ENCODE results near the gene KCNMA1. TPM values are rescaled to one million over a fixed set of nuclear protein-coding genes. Genes with fewer than 3 reads are reported as not detected.
A peak's percentile ranks its signal among the peaks of the same experiment; 100 is the strongest.

Gene KCNMA1
- total and polyA plus RNA-seq, 2 donors from 2014 or later: 4.2 to 8.9 TPM

GRCh38 chr10:76885816-76886215, 751.8 kb downstream of the KCNMA1 start:
- H3K27ac ChIP-seq (ENCODE audit: low read depth in 2 of 2, low read length in 2 of 2): no peak overlapping the region
- TF ChIP-seq CTCF (IDR thresholded peaks at IDR 0.05; ENCODE audit: borderline replicate concordance, extremely low read depth, insufficient read depth): no peak
- FAIRE-seq: no peak
- no peak overlapping the region for H3K9ac ChIP-seq (ENCODE audit: low read length in 3 of 3)
- peak in 3 of 5 donors; percentile 34 to 70 (median 62) for DNase-seq
- H3K9me3 ChIP-seq (ENCODE audit: control insufficient read depth in 2 of 3, insufficient read depth in 1 of 3, low read length in 3 of 3): no peaks in the 10 kb centered on the region
- no peak overlapping the region for H3K4me3 ChIP-seq (ENCODE audit: low read length in 3 of 3)
- H3K4me1 ChIP-seq (ENCODE audit: control insufficient read depth in 2 of 3, insufficient read depth in 2 of 3, low read depth in 1 of 3, low read length in 3 of 3): no peaks in the 10 kb centered on the region
- intact Hi-C loops (cut with DNase I): no loop called here
- H3K27me3 ChIP-seq (ENCODE audit: control insufficient read depth, insufficient read depth, low read length): no peaks in the 10 kb centered on the region
- no peaks in the 10 kb centered on the region for H3K36me3 ChIP-seq (ENCODE audit: control insufficient read depth in 2 of 3, insufficient read depth in 3 of 3, low read length in 3 of 3)

DNA sequence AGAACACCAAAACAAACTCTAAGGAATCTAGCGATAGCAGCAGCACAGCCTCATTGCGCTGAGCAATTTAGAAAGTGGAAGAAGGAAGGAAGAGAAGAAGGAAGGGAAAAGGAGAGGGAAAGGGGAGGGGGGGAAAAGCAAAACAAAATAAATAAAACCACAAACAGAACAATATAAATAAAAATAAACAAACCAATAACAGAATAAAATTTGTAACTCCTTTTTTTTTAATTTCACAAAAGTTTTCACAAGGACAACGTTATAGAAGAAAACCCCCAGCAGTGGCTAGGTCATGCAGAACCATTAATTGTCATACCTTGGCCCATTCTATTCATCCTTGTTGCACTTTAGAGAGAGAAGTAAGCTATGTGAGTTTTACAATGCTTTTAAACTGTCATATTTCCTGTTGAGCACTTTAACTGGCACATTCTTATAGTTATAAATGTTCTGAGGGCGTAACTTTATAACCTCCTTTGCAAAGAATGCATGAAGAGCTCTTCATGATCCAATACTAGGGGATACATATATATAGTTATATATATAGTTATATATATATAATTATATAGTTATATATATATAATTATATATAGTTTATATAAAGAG, 752.8 kb downstream of the KCNMA1 start:
- H3K27ac ChIP-seq (ENCODE audit: low read depth in 2 of 2, low read length in 2 of 2): no peak overlapping the region
- H3K27me3 ChIP-seq (ENCODE audit: control insufficient read depth, insufficient read depth, low read length): no peaks in the 10 kb centered on the region
- no peaks in the 10 kb centered on the region for H3K9me3 ChIP-seq (ENCODE audit: control insufficient read depth in 2 of 3, insufficient read depth in 1 of 3, low read length in 3 of 3)
- no peaks in the 10 kb centered on the region for H3K4me1 ChIP-seq (ENCODE audit: control insufficient read depth in 2 of 3, insufficient read depth in 2 of 3, low read depth in 1 of 3, low read length in 3 of 3)
- H3K4me3 ChIP-seq (ENCODE audit: low read length in 3 of 3): no peak overlapping the region
- DNase-seq (no peak), FAIRE-seq (no peak)
- H3K9ac ChIP-seq (ENCODE audit: low read length in 3 of 3): no peak overlapping the region
- intact Hi-C loops (cut with DNase I): no loop called here
- H3K36me3 ChIP-seq (ENCODE audit: control insufficient read depth in 2 of 3, insufficient read depth in 3 of 3, low read length in 3 of 3): no peaks in the 10 kb centered on the region
- no peak for TF ChIP-seq CTCF (IDR thresholded peaks at IDR 0.05; ENCODE audit: borderline replicate concordance, extremely low read depth, insufficient read depth)

DNA sequence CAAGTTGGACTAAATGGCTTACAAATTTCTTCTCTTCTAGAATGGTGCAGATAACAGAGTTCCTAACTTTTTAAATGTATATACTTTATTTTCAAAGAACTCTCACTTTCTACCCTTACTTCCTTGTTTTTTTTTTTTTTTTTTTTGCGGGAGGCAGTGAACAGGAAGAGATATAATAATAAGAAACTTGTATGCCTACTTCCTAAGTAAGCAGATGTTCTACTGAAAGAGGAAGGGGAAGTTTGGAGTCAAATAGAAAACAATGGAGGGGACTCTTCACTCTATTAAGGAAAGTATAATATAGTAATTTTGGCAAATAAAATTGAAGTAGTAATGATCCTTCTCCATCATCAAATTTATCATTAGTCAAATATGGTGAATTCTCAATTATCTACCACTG, 754.0 kb downstream of the KCNMA1 start:
- FAIRE-seq: no peak
- intact Hi-C loops (cut with DNase I): no loop called here

More for the DNA sequence above, 754.0 kb downstream of the KCNMA1 start:
- DNase-seq: no peak
- no peak overlapping the region for H3K27ac ChIP-seq (ENCODE audit: low read depth in 2 of 2, low read length in 2 of 2)
- H3K36me3 ChIP-seq (ENCODE audit: control insufficient read depth in 2 of 3, insufficient read depth in 3 of 3, low read length in 3 of 3): no peaks in the 10 kb centered on the region
- no peak overlapping the region for H3K4me3 ChIP-seq (ENCODE audit: low read length in 3 of 3)
- no peak for TF ChIP-seq CTCF (IDR thresholded peaks at IDR 0.05; ENCODE audit: borderline replicate concordance, extremely low read depth, insufficient read depth)
- no peaks in the 10 kb centered on the region for H3K4me1 ChIP-seq (ENCODE audit: control insufficient read depth in 2 of 3, insufficient read depth in 2 of 3, low read depth in 1 of 3, low read length in 3 of 3)
- no peaks in the 10 kb centered on the region for H3K27me3 ChIP-seq (ENCODE audit: control insufficient read depth, insufficient read depth, low read length)
- H3K9me3 ChIP-seq (ENCODE audit: control insufficient read depth in 2 of 3, insufficient read depth in 1 of 3, low read length in 3 of 3): no peaks in the 10 kb centered on the region
- H3K9ac ChIP-seq (ENCODE audit: low read length in 3 of 3): no peak overlapping the region

Measured in kidney (tissue), 14 donors.